Effector memory CD4-positive, alpha-beta T cell (primary cell): ENCODE data around the gene CCDC57.

Source experiments
- DNase-seq, 3 donors: peaks; one replicate each; pipeline ENCODE4 v3.0.0-alpha.2; 2020
- H3K27ac ChIP-seq: 2 replicates; pipeline ENCODE4 v1.7.0; 2013; ENCODE audit warnings: mild to moderate bottlenecking, low read length, moderate library complexity; ENCODE audit not compliant: insufficient read depth, poor library complexity, severe bottlenecking
- H3K27me3 ChIP-seq: replicated peaks from 2 replicates; pipeline ENCODE4 v1.7.0; 2013; ENCODE audit warnings: mild to moderate bottlenecking, low read length; ENCODE audit not compliant: insufficient read depth, control insufficient read depth, poor library complexity, severe bottlenecking
- H3K36me3 ChIP-seq: 2 replicates; pipeline ENCODE4 v1.7.0; 2013; ENCODE audit warnings: mild to moderate bottlenecking, low read length, moderate library complexity; ENCODE audit not compliant: control insufficient read depth, insufficient read depth
- H3K4me1 ChIP-seq: 2 replicates; pipeline ENCODE4 v1.7.0; 2013; ENCODE audit warnings: low read length, mild to moderate bottlenecking; ENCODE audit not compliant: control insufficient read depth, insufficient read depth, poor library complexity, severe bottlenecking
- H3K4me3 ChIP-seq: 2 replicates; pipeline ENCODE4 v1.7.0; 2013; ENCODE audit warnings: low read length, low read depth, mild to moderate bottlenecking; ENCODE audit not compliant: insufficient read depth, poor library complexity, severe bottlenecking
- H3K9me3 ChIP-seq: 2 replicates; pipeline ENCODE4 v1.7.0; 2013; ENCODE audit warnings: mild to moderate bottlenecking, low read length, moderate library complexity; ENCODE audit not compliant: control insufficient read depth

CCDC57 gene

DNA sequence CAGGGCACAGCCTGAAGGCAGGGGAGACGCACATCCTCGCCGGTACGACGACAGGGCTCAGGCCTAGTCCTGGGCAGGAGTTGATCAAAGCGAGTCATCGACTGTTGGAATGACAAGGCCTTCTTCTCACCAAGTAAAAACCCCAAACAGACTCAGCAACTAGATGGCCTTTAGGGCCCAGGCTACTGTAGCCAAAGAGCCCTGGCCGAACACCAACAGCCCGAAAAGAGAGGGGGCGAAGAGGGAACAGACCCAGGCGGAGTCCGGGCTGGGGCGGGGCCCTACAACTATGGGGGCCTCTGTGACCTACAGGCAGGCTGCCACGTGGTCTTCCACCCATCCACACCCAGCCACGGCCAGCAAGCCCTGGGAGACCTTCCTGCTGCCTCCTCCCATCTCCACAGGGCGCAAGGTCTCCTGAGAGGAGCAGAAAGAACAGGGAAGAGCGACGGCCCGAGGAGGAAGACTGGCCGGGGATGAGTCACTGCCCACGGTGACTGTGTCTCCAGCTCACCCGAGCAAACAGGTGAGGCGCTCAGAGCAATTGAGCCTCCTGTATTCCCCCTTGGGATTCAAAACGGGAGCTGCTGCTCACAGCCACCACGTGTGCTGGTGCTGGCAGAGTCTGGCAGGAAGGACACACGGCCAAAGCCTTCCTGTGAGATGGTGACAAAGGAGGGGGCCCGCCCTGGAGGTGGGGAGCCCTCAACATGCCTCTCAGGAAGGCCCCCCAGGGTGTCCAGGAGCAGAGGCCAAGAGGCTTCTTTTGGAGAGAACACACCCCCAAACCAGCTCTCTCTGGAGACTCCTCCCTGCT lies 33.9 kb upstream of the CCDC57 start:
- Histone ChIP-seq H3K27ac (no peak overlapping the region), H3K4me3 (no peak overlapping the region)

DNA sequence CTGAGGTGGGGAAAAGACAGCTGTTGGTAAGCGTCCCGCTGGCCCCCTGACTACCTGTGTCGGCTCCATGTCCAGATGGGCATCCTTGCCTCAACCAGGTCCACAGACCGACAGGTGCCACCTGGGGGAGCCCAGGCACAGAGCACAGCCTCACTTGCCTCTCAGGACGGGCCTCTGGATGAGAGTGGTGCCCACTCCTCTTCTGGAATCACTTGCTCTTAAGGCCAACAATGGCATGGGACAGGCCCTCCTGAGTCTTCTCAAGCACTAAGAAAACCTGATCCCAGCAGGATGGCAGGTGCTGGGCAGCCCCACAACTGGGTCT lies 33.4 kb upstream of the CCDC57 start:
- Histone ChIP-seq H3K36me3 (peaks cover 88% of the 10 kb centered on the region), H3K27ac (no peak overlapping the region), H3K4me3 (no peak overlapping the region), H3K27me3 (no peaks in the 10 kb centered on the region), H3K9me3 (no peaks in the 10 kb centered on the region), H3K4me1 (peaks cover 9% of the 10 kb centered on the region)
- DNase-seq: no peak

More for the DNA sequence above, 33.9 kb upstream of the CCDC57 start:
- H3K27me3 ChIP-seq: no peaks in the 10 kb centered on the region
- peaks cover 94% of the 10 kb centered on the region for H3K36me3 ChIP-seq
- H3K4me1 ChIP-seq: peaks cover 5% of the 10 kb centered on the region
- no peaks in the 10 kb centered on the region for H3K9me3 ChIP-seq
- DNase-seq: no peak

DNA sequence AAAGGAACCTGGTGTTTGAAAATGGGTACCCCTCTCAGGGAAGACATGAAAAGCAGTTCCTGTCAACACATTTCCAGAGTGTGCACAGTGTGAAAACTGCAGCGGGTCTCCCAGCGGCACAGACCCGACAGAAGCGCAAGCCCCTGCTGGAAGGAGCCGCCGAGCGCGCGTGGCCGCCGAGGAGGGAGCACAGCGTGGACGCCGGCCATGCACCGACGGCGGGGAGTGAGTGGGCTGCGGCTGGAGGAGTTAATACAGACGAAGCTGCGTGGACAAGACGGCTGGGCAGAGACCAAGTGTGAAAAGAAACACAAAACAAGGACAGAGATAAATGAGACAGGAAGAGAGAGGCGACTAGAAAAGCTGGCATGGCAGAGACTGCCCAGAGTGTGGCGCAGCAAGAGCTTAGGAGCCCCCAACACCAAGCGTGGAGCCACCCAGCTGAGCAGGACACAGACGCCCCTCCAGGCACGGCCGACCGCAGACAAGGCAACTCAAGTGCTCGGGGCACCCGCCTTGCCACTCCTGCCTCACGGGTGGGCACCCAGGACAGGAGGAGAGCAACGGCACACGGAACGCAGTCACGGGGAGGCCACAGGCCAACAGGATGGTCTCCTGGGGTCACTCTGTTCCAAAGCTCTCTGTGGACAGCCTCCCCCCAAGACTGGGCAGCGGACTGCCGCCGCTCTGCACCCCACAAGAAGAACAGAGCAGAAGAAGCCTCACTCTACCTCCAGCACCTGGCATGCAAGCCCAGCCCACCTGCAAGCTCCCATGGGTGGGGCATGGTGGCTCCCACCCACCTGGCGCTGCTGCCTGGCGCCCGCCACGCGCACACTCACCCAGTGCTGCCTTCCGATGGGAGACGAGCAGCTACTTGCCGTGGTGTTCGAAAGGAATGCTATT lies 32.7 kb upstream of the CCDC57 start:
- Histone ChIP-seq H3K36me3 (peaks cover 82% of the 10 kb centered on the region), H3K9me3 (no peaks in the 10 kb centered on the region), H3K27ac (no peak overlapping the region), H3K4me1 (peaks cover 15% of the 10 kb centered on the region), H3K27me3 (no peaks in the 10 kb centered on the region), H3K4me3 (no peak overlapping the region)
- no peak for DNase-seq

DNA sequence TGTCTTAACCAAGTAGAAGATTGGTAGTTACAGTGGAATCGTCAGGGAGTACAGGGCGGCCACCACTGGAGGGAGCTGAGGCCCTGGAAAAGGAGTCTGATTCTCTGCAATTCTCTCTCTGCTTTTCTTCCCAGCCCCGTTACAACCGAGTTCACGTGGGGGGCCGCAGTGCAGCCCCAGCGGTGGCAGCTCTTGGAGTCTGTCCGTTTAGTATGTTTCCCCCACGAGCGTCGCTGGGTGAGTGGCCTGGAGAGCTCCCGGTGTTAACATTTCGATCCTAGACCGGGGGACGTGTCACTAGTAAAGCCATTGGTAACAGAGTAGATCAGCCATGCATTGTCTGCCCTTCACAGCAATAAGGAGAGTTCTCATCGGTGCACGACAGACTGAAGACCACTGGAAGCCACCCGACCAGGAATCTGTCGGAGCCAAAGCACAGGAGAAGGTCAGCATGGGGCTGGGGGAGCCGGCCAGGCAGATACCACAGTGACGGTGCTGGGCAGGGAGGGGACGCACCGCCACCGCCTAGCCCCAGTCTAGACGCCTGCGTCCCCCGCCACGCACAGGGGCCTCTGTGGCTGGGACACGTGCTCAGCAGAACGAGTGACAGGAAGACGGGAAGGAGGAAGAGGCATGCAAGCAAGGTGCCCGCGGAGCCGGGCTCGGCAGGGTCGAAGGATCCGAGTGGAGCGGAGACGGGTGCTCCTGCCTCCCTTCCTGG lies 31.9 kb upstream of the CCDC57 start:
- Histone ChIP-seq H3K27me3 (no peaks in the 10 kb centered on the region), H3K4me1 (peaks cover 23% of the 10 kb centered on the region)
- DNase-seq: no peak

DNA sequence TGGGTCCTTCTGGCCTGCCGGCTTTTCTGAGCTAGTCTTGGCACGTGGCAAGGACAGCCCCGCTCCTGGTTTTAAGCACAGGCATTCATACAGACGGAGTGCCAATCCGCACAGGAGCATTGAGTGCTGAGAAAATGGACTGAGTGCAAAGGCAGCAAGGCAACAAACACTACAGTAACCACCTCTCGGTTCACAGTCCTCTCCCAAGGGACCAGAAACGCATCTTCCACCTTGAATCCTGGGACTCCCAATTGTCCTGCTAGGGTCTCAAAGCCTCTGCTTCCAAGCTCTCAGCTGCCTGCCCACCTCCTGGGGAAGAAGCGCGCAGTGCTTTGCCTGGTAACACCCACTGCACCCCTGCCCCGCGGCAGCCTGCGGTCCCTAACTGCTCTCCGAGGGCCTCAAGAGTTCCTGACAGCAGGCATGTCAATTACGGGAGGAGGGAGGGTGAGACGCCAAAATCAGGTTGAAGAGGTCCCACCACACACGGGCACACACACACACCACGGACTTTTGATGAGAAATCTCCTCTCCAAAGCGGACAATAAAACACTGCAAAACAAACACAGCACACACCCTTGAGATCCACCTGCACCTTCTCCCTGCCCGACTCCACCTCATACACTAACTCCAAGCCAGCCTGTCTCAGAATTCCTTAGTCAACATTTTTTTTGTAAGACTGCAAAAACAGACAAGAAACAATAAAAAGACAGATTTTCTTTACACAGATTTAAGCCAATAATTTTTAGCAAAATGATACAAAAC lies 31.2 kb upstream of the CCDC57 start:
- Histone ChIP-seq H3K27ac (no peak overlapping the region), H3K4me1 (peaks cover 29% of the 10 kb centered on the region), H3K27me3 (no peaks in the 10 kb centered on the region), H3K9me3 (no peaks in the 10 kb centered on the region), H3K36me3 (peaks cover 66% of the 10 kb centered on the region), H3K4me3 (no peak overlapping the region)
- no peak for DNase-seq

More for the DNA sequence above, 31.9 kb upstream of the CCDC57 start:
- Histone ChIP-seq H3K27ac (no peak overlapping the region), H3K9me3 (no peaks in the 10 kb centered on the region), H3K36me3 (peaks cover 74% of the 10 kb centered on the region), H3K4me3 (no peak overlapping the region)

DNA sequence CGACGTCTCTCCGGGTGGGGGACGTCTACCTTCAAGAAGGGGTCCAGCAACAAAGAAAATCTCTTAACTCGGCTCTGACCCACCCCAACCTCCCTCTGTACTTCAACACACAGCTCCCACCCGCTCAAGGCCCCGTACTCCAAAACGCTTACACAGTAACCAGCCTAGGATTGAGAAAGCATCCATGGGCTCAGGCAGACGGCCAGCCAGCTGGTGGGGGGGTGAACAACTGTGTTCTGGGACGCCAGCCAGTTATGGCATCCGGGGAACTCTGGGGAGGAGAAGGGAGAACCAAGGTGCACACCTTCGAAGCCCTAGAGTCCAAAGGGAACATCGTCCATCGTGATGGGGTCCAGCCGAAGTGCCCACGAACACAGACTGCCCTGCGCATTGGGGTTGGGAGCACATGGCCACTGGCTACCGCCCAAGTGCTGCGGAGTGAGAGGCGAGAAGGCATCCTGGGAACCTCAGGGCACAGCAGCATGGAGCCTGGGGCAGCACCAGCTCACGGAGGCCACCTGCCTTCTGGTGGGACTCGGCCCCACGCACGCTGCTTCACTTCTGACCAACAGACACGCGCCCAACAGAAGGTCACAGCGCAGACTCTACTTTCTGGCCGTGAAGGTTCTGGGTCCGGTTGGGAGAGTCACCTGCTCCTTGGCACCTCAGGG lies 30.5 kb upstream of the CCDC57 start:
- no peak overlapping the region for H3K27ac ChIP-seq
- peaks cover 59% of the 10 kb centered on the region for H3K36me3 ChIP-seq
- H3K4me1 ChIP-seq: peaks cover 36% of the 10 kb centered on the region
- no peaks in the 10 kb centered on the region for H3K9me3 ChIP-seq
- no peak for DNase-seq
- H3K4me3 ChIP-seq: no peak overlapping the region
- H3K27me3 ChIP-seq: no peaks in the 10 kb centered on the region

DNA sequence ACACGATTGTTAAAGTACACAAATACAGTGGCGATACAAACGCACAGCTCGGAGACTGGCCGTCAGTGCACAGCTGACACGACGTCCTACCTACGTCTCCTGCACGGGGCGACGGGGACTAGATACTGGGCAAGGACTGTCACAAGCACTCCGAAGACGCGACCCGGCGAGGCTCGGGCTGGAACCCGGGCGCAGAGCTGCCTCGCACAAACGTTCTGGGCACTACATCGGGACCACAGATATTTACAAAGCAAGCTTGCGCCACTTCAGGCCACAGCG lies 30.0 kb upstream of the CCDC57 start:
- H3K27ac ChIP-seq: no peak overlapping the region
- peaks cover 40% of the 10 kb centered on the region for H3K4me1 ChIP-seq
- H3K9me3 ChIP-seq: no peaks in the 10 kb centered on the region
- no peaks in the 10 kb centered on the region for H3K27me3 ChIP-seq
- DNase-seq: no peak
- no peak overlapping the region for H3K4me3 ChIP-seq
- peaks cover 55% of the 10 kb centered on the region for H3K36me3 ChIP-seq

DNA sequence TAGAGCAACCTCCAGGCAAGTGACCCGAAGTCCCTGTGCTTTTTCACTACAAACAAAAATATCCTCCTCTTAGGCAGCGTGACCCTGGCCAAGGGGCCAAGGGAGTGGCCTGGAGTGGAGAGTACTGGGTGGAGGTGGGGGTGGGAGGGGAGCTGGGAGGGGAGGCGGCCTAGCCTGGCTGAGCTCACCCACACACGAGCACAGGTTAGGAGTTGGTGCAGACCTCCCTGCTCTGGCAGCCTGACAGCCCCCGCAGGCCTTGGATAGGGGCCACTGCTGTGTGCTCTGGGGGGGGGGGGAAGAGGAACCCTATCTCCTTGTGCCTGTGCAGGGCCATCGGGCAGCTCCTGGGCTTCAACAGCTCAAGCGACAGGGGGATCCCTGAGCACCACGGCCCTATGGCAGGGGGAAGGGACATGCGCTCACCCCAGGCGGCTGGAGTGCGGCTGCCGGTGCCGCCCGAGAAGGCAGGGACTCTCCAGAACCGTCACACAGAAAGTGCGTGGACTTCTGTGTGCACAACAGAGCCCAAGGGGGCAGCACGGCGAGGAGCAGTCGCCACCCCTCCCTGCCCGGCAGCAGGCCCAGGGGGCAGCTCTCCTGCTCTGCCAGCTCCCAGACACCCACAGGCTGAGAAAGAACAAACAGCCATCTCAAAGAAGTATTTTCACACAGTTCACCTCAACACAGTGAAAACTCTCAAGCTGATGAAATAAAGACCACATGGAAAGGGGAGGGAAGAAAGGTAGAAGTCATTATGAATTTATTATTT lies 29.5 kb upstream of the CCDC57 start:
- H3K4me1 ChIP-seq: peaks cover 40% of the 10 kb centered on the region
- peak overlapping the region; percentile 39 for H3K27ac ChIP-seq
- no peak overlapping the region for H3K4me3 ChIP-seq
- no peaks in the 10 kb centered on the region for H3K9me3 ChIP-seq
- DNase-seq: no peak
- no peaks in the 10 kb centered on the region for H3K27me3 ChIP-seq
- peaks cover 49% of the 10 kb centered on the region for H3K36me3 ChIP-seq
